ENCODE measurements around the gene VTI1A.
"Not testable (repeated sequence)": the region's sequence is repeated elsewhere in the genome, so short reads cannot be mapped to it uniquely, and the experiment has no call there.

VTI1A gene

GRCh38 chr10:112863461-112863860, 416.4 kb downstream of the VTI1A start:
- DNase-seq (ENCODE audit: low read depth in 2 of 2), result not testable (repeated sequence)

Data from fibroblast of skin of left quadriceps (primary cell).